ENCODE data around the gene EPHA6.

The EPHA6 gene
- total RNA-seq = 0 reads per million in 2 donors

DNA sequence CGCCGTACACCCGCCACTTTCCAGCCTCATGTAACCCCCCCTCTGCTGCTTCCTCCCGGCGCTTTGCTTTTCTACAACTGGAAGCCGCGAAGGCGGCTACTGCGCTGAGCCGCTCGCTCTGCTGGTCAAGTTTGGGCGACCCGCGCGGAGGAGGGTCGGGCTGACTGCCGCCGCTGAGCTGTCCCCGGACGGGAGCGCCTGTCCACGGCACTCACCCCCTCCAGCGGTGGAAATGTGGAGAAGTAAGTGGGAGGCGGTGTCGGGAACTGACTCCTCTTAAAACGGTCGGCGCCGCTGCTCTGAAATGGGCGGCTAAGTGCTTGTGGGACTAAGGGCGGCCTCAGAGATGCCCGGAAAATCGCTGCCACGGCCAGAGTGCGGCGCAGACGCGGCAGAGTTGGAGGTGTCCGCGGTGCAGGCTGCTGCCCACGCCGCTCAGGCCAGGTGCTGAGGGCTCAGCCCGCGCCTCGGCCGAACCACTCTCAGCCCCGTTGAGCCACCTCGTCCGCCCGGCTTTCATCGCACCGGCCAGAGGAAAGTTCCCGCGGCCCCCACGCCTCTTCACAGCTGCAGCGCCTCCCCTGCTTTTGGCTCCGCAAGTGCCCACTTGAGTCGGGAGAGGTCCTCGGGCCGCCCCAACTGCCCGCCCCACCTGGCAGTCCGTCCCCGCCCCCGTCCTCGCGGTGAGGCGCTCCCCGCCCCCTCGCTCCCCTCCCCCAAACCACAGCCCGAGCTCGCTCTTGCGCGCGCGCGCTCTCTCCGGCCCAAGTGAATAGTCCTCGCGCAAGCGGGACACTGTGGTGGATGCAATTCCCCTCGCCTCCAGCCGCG lies at the start of gene EPHA6:
EPHA6 (plus strand) TSS at position 775 of the 831 bp plus-strand sequence.
- DNase-seq = no peak

DNA sequence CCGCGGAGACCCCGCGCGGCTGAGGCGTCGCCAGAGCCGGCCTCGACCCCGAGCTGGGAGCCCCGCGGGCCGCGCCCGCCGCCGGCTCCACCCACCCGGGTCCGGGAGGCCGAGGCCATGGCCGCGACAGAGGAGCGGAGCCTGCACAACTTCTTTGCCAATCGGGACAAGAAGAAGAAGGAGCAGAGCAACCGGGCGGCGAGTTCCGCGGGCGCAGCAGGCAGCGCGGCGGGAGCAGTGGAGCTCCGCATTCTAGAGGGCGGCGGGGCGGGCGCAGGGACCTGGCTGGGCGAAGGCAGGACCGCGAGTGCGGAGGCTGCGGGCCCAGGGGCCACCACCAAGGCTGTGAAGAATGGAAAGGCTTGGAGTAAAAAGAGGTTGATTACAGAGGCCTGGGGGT lies 37.6 kb upstream of the EPHA6 start:
- no peak for DNase-seq

DNA sequence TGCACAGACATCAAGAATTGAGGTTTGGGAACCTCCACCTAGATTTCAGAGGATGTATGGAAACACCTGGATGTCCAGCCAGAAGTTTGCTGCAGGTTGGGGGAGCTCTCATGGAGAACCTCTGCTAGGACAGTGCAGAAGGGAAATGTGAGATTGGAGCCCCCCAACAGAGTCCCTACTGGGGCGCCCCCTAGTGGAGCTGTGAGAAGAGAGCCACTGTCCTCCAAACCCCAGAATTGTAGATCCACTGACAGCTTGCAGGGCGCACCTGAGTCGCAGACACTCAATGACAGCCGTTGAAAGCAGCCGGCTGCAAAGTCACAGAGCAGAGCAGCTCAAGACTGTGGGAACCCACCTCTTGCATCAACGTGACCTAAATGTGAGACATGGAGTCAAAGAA lies 34.6 kb upstream of the EPHA6 start:
- no peak for DNase-seq

DNA sequence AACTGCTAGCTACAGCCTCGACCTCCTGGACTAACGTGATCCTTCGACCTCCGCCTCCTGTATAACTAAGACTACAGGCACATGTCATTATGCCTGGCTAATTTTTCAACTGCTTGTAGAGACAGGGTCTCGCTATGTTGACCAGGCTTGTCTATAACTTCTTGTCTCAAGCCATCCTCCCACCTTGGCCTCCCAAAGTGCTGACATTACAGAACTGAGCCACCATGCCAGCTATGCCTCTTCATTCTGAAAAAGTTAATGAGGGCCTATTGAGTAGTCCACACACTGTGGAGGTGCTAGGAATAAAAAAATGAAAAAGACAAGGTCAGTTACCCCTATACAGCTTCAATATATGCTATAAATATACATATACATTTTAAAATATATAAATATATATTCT lies 18.3 kb upstream of the EPHA6 start:
- DNase-seq = no peak

DNA sequence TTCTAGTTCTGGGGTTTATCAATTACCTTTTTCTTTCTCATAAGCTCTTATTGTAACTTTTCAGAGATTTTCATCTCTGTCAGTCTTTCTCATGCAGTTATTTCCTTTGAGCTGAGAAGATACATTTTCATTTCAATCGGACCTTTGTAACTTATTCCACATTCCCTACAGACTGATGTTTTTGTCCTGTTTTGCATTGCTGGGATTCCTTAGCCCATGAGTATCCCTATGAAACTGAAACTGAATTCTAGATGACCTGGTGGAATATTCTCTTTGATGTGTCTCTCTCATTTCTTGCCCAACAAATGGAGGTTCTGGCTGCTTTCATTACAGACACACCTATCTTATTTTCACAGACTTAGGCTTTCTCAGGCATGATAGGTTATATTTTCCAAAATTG lies 10.5 kb upstream of the EPHA6 start:
- DNase-seq = no peak

DNA sequence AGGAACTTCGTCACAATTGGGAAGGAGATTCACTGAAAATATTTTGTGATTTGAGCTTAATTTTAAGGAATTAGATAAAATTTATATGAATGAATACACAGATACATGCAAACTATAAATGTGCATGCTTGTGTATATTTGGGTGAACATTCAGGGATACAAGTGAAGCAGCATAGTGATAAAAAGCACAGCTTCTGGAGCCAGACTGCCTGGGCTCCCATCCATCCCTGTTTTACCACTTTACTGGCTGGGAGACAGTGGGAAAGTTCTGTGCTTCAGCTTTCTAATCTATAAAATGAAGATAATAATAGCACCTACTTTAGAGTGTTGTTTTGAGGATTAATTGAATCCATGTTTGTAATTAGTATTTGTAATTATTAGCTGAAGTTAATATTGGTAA lies 8.1 kb upstream of the EPHA6 start:
- DNase-seq = no peak

DNA sequence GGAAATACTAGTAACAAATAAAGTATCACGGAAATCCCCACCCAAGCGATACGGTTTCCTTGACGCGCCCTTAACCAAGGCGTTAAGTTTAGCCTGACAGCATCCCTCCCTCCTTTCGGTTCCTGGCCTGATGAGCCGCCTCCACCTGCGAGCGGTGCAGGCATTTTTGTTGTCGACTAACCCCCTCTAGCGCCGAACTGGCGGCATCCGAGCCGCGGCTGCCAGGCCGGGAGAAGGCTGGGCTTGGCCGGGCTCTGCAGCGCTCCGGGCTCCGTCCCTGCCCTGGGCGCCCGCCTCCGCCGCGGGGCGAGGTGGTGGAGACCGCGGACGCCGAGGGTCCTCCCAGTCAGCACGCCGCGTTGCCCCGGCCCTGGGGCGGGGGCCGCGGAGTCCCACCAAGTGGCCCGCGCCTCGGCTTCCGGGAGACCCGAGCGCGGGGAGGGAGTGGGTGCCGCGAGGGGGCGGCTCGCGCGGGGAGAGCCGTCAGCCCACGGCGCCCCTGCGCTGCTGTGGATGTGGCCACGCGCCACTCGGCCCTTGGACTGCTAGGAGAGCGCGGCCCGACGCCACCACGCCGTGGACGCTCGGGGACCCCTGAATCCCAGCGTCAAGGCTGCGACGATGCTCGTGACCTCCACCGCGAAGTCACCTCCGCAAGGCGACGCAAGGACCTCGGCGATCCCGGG lies 1.1 kb upstream of the EPHA6 start:
- no peak for DNase-seq

DNA sequence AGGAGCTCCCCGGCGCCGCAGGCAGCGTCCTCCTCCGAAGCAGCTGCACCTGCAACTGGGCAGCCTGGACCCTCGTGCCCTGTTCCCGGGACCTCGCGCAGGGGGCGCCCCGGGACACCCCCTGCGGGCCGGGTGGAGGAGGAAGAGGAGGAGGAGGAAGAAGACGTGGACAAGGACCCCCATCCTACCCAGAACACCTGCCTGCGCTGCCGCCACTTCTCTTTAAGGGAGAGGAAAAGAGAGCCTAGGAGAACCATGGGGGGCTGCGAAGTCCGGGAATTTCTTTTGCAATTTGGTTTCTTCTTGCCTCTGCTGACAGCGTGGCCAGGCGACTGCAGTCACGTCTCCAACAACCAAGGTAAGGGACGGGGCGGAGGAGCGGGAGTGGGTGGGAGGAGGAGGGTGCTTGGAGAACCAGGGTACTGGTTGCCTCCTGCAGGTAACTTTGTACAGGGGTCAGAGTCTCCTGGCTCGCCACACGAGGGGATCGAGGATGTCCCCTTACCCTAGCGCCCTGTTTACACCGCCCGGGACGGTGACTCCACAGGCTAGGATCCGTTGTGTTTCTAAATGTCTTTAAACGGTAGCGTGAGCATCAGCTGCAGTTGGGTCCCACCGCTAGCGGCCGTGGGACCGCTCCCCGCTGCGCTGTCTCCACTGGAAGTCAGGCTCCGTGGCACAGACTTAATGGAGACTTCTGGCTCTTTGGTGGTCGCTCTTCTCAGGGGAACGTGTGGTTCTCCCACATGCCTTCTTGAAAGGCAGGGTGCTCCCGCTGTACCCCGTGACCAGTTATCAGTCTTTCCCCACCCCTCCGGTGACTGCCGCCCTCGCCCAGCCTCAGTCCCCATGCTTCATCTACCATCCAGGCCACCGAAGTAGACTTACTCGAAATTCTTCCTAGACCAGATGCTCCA lies 515 bp downstream of the EPHA6 start:
- DNase-seq = no peak

DNA sequence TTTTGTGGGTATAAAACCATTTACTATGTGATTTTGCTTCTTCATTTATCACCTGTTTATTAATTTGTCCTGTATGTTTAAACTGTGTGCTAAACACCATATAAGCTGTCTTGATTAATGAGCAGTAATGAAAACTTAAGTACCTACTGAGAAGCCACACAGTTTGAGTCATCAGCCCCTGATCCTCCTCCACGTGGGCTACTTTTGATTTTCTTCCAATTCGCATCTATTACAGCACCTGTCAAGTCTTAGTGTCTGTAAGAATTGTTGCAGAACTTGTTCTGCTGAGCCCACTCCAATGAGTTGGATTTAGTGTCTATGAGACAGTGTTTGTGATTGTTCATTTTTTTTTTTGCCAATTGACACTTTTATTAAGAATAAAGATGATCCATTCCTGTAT lies 16.8 kb downstream of the EPHA6 start:
- DNase-seq = no peak

DNA sequence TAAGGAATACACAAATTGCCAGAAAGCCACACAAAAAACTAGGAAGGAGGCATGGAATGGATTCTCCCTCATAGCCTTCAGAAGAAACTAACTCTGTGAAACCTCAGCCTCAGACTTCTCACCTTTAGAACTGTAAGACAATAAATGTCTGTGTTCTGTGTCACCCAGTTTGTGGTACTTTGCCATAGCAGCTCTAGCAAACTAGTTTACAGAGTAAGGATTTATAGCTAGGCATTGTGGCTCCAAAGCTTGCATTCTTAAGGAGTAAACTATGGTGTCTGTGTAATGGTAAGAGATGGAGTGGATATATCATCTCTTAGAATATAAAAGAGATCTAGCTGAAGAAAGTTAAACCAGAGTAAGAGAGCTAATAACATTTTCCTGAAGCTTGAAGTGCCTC lies 18.9 kb downstream of the EPHA6 start:
- no peak for DNase-seq

DNA sequence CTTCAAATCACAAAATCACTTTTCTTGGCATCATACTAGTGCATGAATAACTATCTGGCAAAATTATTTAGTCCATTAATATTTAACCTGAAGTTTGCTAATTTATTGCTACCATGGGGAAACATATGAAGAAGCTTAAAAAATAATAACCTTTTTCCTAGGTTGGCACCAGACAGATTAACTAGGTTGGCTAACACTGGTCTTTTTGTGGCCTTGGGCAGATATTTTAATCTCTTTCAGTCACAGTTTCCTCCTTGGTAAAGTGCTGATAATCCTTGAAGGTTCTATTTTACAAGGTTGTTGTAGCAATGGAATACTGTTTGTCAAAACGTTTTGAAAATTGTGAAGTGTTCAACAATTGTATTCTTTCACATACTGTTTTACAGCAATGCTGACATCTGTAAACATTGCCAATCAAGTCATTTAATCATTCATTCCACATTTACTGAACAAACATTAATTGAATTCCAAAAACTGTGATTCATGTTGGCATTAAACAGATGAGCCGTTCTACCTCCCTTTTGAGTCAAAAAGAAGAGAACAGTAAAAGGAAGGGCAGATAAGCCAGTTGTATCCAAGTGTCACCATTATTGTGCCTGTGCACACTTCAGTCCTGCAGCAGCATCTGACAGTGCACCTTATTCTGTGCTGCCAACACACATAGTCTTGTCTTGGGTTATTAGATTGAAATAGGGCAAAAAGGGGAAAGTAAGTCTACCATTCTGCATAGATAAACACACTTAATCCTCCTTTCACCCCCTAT lies 21.9 kb downstream of the EPHA6 start:
- DNase-seq = no peak

DNA sequence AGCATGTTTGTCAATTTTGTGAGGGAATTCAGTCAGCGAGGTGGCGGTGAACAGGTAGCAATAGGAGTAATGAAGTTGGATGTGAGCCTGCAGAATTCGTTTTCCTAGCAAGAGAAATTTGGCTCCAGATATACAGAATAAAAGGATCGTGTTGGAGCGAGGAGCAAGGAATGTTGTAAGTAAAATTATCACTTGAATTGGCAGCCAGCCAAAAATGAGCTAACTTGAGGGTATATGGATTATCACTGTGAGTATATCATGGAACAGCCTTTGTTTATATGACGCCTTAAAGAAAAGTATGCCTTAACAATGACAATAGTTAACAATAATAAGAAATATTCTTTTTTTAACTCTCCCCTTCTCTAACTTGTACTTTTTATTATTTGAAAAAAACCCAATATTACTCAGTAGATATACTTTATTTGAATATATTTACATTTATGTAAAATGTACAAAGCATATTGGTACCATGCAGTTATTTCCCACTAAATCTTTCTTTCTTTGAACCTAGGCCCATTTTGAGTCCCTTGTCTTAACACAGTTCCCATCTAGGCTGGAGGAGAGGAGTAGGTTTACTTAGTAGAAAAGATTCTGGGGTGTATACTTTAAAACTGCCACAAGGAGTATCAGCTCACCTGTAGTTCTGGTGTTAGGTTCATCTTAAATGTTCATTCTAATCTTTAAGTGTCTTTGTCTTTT lies 29.3 kb downstream of the EPHA6 start:
- DNase-seq = no peak

DNA sequence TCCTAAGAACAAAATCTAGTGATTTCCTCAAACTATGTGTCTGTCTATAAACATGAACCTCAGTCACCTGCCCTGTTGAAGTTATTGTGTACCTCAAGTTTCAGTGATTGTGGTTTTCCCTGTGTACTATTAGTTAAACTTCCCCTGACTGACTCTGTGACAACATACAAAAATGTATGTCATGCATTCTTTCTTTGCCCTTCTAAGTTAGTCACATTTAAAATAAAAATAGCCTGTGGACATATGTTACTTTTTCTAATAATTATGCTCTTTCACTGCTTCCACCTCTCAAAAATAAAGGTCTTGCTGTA lies 29.8 kb downstream of the EPHA6 start:
- no peak for DNase-seq

DNA sequence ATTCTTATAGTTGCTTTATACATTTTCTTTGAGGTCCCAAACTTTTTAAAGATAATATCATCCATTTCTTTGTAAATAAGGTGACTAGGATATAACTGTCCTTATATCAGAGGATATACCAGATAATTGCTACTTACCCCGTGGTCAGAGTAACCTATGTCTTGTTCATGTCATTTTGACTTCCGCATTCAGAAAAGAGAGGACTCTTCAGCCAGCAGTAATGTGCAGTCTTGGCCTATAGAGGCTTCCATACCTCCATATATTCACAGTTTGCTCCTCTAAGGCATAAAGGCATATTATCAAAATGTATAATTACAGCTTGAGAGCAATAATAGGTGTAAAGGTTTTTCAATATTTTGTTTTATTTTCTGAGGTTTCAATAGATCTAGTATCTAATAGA lies 38.5 kb downstream of the EPHA6 start:
- no peak for DNase-seq

DNA sequence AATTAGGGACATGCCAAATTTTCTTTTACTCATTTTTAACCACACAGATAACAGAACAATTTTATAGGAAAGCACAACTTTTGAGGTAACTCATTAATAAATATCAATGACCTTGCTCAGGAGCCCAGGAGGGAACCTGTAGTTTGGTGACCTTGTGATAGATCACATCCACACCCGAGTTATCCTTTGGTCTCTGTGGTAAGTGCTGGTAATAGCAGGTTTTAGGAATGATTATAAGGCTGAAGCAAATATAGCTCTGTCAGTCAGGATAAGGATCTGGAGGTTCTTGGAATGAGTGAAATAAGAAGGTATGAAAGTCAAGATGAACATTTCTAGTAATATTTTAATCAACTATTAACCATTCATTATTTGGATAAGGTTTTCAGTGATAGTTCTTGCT lies 46.5 kb downstream of the EPHA6 start:
- DNase-seq = no peak

DNA sequence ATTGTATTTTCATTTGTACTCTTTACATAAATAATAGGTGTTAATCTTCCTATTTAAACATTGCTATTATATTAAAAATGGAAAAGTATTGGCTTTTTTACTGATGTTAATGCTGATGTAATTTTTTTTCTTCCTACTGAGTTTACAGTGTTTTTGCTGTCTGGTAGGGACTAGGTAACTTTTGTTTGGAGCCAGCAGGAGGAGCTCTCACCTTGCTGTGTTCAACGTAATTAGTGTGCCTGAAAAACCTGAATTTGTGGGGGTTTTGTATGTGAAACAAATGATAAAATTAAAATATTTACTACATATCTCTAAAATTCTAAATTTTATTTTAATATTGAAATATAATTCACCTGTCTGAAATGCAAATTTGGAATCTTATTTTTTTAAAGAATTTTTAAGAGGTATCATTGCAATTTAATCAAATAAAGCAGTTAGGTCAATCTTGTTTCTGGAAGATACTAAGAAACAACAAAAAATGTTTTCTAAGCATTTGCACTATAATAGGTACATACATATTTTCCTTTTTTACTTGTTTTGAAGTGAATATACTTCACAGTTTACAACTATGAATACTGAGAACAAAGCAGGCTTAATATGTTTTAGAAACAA lies 48.8 kb downstream of the EPHA6 start:
- no peak for DNase-seq

DNA sequence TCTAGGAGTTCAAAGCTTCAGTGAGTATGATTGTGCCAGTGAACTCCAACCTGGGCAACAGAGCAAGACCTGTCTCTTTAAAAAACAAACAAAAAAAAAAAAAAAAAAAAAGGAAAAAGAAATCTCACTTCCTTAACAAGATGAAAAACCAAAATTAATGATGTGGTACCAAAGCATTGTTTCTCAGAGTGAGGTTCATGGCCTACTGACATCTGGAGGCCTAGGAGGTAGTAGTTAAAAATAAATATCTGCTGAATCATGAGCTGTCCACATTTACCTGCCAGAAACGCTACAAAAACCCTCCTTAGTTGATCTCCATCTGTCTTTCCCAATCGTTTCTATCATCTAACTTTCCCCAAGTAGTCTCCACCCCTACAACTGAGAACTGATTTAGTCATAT lies 51.2 kb downstream of the EPHA6 start:
- no peak for DNase-seq

DNA sequence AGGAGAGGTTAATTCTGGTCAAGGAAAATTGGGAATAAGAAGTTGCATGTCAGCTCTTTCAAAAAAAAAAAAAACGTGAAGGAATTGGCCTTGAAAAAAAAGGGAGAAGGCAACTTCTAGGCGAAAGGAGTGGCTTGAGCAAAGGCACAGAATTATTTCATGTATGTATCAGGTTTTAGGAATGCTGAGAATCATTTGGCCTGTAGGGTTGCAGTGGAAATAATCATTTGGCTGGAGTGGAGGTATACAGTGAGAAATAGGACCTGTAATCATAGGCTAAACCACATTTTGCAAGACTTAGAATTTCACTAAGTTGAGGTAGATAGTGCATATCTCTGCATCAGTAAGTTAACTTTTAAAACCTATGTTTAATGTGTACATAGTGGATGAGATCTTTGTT lies 54.9 kb downstream of the EPHA6 start:
- no peak for DNase-seq

DNA sequence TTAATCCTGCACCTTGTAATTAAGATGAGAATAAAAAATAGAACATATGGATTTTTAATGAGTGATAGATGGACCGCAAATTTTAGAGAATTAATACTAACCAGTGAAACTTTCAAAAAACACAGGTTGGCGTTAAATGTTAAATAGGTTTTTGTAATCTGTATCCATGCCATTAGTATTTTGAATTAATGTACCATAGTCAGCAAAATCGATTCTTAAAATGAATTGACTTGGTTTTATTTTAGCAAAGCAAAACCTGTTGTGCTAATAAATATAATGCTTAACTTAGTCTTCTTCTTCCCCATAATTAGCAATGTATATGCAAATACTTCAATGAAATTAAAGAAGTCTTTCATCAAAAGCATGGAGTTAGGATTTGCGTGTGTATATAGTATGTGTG lies 63.1 kb downstream of the EPHA6 start:
- DNase-seq = no peak

DNA sequence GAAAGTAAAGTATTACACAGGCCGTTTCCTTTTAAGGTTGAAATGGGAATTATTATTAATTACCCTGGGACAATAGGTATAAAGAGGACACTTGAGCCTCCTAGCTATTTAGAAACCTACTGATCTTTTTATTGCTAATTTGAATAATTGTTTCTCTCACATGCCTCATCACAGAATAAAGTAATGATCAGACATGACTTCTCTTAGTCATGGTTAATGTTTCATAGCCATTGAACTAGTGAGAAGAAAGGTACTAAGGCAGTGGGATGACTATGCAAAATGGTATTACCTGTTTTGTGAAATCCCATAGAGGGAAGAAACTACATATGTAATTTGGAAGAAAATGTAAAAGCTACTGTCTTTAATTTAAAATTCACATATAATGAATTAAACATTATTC lies 85.6 kb downstream of the EPHA6 start:
- DNase-seq = no peak

DNA sequence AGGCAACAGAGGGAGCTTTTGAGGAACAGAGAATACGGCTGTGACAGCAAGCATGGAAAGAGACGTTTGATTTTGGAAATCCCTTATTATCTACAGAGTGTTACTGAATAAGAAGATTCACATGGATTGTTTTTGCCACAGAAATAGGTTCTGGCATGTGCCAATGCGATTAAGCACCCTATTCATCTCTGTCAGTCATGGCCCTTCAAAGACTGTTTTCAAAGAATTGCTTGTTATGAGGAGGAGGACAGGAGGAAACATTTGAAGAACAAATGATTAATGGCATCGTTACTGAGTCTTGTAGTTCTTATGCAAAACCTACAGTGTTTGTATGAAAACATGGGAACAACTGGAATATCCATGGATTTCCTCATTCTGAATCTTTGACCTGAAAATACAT lies 86.2 kb downstream of the EPHA6 start:
- no peak for DNase-seq

DNA sequence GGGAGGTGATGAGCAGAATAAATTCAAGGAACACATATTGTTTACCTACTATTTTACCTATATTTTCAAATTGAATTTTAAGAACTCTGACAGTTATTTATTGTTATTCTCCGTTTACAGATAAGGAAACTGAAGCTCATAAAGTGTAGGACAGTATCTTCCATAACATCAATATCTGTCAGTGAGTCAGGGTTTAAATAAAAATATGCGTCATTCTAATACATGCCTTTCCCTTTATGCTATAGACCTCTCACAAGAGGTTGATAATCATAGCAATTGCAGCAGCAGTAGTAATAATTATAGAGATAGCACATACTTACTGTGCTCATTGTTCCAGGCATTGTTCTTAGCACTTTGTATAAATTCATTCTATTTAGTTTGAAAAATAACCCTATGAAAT lies 101.1 kb downstream of the EPHA6 start:
- DNase-seq = no peak
